ENCODE measurements around the gene DNAAF5. TPM values are rescaled to one million over a fixed set of nuclear protein-coding genes. Genes with fewer than 3 reads are reported as not detected.

DNAAF5 gene
- total RNA-seq, 2 donors from 2014 or later, result 10.7 to 13.7 TPM

DNA sequence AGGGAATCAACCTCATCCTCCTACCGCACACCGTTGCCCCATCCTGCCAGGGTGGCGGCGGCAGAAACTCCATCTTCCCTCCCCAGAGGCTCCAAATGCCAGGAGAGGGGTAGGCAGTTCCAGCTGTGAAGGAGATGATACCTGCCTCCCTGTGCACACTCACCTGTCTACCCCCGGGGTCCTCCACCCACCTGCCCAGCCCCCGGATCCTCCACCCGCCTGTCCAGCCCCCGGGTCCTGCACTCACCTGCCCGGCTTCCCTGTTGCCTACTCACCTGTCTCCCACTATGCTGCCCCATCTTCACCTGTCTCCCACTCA, 13.4 kb upstream of the DNAAF5 start:
- no peaks in the 10 kb centered on the region for H3K9me3 ChIP-seq (ENCODE audit: control insufficient read depth, low read length, poor library complexity, severe bottlenecking)
- peaks cover 13% of the 10 kb centered on the region for H3K36me3 Mint-ChIP-seq (ENCODE audit: low read depth)
- ATAC-seq (no peak), DNase-seq (no peak)
- H3K27me3 Mint-ChIP-seq, result peaks cover 17% of the 10 kb centered on the region
- H3K4me1 Mint-ChIP-seq, result peaks cover 19% of the 10 kb centered on the region
- H3K27ac Mint-ChIP-seq, result peak overlapping the region; percentile 27
- H3K4me3 Mint-ChIP-seq, result peak overlapping the region; percentile 84

DNA sequence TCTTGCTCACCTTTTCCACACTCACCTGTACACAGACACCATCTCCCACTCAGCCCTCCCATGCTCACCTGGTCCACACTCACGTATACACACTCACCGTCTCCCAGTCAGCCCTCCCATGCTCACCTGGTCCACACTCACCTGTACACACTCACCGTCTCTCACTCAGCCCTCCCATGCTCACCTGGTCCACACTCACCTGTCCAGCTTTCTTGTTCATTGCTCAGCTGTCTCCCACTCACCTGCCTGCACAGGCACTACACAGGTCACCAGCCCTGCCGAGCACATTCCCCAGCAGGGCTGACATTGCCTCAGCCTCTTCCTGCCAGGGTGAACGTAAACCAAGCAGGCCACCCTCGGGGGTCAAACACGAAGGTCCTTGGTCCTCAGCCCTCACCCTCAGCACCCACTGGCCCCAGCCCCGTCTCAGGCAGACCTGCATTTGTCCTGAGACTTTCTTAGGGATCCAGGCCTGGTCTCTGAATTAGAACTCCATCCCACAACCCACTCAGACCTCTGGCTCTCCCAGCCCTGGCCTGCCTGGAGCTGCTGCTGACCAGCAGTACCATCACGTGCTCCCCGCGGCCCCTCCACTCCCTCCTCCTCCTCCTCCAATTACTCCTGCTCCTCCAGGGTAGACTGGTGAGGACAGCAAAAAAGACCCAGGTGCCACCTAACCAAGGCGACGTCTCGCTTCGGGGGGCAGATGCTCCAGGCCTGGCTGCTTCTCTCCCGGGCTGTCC, 12.8 kb upstream of the DNAAF5 start:
- ATAC-seq (no peak), DNase-seq (no peak)
- Mint-ChIP-seq H3K27me3 (peaks cover 17% of the 10 kb centered on the region), H3K4me1 (peaks cover 22% of the 10 kb centered on the region), H3K4me3 (peak overlapping the region; percentile 84), H3K27ac (peak overlapping the region; percentile 27), H3K36me3 (ENCODE audit: low read depth) (peaks cover 13% of the 10 kb centered on the region)
- no peaks in the 10 kb centered on the region for H3K9me3 ChIP-seq (ENCODE audit: control insufficient read depth, low read length, poor library complexity, severe bottlenecking)

DNA sequence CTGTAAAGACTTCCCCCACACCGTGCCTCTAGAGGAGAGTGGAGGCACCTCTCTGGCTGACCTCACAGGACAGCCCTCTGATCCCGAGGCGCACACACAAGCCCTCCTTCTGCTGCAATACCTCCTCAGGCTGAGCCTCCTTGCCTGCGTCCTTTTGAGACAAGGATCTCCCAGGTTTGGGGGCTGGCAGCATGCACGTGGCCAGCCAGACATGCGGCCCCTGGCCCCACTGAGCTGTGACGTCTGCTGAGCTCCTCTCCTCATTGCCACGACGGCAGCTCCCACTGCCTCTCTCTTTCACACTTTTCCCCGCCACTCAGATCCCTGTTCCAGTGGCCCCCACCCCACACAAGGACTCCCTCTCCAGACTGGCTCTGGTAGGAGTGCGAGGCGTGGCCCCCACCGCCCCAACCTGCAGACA, 12.2 kb upstream of the DNAAF5 start:
- peaks cover 13% of the 10 kb centered on the region for H3K36me3 Mint-ChIP-seq (ENCODE audit: low read depth)
- H3K4me1 Mint-ChIP-seq, result peaks cover 22% of the 10 kb centered on the region
- no peaks in the 10 kb centered on the region for H3K9me3 ChIP-seq (ENCODE audit: control insufficient read depth, low read length, poor library complexity, severe bottlenecking)
- ATAC-seq (no peak), DNase-seq (no peak)
- peak overlapping the region; percentile 84 for H3K4me3 Mint-ChIP-seq
- peaks cover 17% of the 10 kb centered on the region for H3K27me3 Mint-ChIP-seq
- H3K27ac Mint-ChIP-seq, result no peak overlapping the region

DNA sequence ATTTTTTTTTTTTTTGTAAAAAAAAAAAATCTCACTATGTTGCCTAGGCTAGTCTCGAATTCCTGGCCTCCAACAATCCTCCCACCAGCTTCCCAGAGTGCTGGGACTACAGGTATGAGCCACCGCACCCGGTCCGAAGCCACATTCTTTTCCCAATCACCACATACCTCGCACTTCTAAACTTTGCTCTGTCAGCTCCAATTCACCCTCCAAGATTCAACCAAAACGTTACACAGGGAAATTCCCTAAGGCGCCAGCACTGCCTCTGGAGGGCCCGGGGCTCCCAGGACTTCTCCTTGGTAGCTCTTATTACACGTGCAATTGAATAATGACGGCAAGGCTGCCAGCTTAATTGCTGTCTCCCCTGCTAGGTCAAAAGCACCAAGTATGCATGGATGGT, 10.3 kb upstream of the DNAAF5 start:
- peaks cover 17% of the 10 kb centered on the region for H3K27me3 Mint-ChIP-seq
- H3K27ac Mint-ChIP-seq, result peak overlapping the region; percentile 46
- DNase-seq, result no peak
- H3K4me1 Mint-ChIP-seq, result peaks cover 22% of the 10 kb centered on the region
- ATAC-seq, result no peak
- peaks cover 10% of the 10 kb centered on the region for H3K36me3 Mint-ChIP-seq (ENCODE audit: low read depth)
- no peaks in the 10 kb centered on the region for H3K9me3 ChIP-seq (ENCODE audit: control insufficient read depth, low read length, poor library complexity, severe bottlenecking)
- H3K4me3 Mint-ChIP-seq, result no peak overlapping the region

DNA sequence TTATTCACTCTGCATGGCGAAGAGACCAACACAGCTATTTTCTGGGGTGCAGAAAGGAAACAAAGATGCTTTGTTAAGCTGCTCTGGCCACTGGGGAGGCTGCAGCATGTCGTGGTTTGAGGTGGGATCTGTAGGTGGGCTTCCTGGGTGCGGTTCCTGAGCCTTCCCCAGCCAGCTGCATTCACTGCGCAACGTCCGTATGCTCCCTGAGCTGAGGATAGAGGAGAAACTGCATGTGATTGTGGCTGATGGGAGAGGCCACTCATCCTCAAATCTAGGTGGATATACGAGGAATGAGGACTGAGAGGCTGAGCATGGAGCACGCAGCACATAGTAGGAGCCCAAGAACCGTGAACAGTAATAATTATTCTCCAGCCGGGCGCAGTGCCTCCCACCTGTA, 9.9 kb upstream of the DNAAF5 start:
- H3K27me3 Mint-ChIP-seq, result peaks cover 17% of the 10 kb centered on the region
- DNase-seq, result no peak
- peaks cover 22% of the 10 kb centered on the region for H3K4me1 Mint-ChIP-seq

DNA sequence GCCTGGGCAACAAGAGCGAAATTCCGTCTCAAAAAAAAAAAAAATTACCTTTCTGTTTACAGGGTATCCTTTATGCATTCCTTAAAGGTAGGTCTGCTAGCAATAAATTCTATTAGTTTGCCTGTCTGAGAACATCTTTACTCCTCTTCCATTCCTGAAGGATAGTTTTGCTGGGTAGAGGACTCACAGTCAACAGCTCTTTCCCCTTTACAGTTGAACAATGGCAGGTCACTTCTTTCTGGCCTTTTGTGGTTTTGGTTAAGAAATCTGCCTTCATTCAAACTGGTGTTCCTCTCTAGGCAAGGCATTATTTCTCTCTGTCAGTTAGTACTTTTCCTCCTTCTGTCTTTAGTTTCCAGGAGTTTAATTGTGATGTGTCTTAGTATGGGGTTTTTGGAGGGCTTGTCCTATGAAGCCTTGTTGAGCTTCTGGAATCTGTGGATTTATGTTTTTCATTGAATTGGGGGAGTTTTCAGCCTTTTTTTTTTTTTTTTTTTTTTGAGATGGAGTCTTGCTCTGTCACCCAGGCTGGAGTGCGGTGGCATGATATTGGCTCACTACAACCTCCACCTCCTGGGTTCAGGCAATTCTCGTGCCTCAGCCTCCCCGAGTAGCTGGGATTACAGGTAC, 4.8 kb upstream of the DNAAF5 start:
- no peak for ATAC-seq
- H3K36me3 Mint-ChIP-seq (ENCODE audit: low read depth), result no peaks in the 10 kb centered on the region
- no peak overlapping the region for H3K4me3 Mint-ChIP-seq
- no peaks in the 10 kb centered on the region for H3K27me3 Mint-ChIP-seq
- no peaks in the 10 kb centered on the region for H3K9me3 ChIP-seq (ENCODE audit: control insufficient read depth, low read length, poor library complexity, severe bottlenecking)
- H3K27ac Mint-ChIP-seq, result no peak overlapping the region
- no peak for DNase-seq
- peaks cover 5% of the 10 kb centered on the region for H3K4me1 Mint-ChIP-seq

More for the DNA sequence above, 9.9 kb upstream of the DNAAF5 start:
- ATAC-seq, result no peak
- peak overlapping the region; percentile 46 for H3K27ac Mint-ChIP-seq
- H3K9me3 ChIP-seq (ENCODE audit: control insufficient read depth, low read length, poor library complexity, severe bottlenecking), result no peaks in the 10 kb centered on the region
- H3K4me3 Mint-ChIP-seq, result no peak overlapping the region
- H3K36me3 Mint-ChIP-seq (ENCODE audit: low read depth), result peaks cover 10% of the 10 kb centered on the region

DNA sequence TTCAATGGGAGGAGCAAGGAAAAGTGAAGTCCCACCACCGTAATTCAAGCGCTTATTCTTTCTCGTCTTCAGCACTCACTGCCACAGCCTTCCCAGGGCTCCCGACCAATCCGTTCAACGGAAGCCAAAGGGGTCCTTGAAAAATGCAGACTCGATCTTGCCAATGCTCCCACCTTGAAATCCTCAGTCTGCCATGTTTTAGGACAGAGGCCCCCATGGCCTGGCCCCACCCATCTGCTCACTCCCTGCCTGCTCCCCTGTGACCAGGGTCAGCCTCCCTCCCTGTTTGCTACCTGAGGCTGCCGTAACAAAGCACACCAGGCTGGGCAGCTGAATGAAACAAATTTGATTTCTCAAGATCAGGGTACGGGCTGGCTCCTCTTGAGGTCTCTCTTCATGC, 3.0 kb upstream of the DNAAF5 start:
- no peaks in the 10 kb centered on the region for H3K9me3 ChIP-seq (ENCODE audit: control insufficient read depth, low read length, poor library complexity, severe bottlenecking)
- no peak overlapping the region for H3K4me3 Mint-ChIP-seq
- no peaks in the 10 kb centered on the region for H3K36me3 Mint-ChIP-seq (ENCODE audit: low read depth)
- ATAC-seq (no peak), DNase-seq (no peak)
- no peak overlapping the region for H3K27ac Mint-ChIP-seq
- no peaks in the 10 kb centered on the region for H3K27me3 Mint-ChIP-seq
- peaks cover 7% of the 10 kb centered on the region for H3K4me1 Mint-ChIP-seq

DNA sequence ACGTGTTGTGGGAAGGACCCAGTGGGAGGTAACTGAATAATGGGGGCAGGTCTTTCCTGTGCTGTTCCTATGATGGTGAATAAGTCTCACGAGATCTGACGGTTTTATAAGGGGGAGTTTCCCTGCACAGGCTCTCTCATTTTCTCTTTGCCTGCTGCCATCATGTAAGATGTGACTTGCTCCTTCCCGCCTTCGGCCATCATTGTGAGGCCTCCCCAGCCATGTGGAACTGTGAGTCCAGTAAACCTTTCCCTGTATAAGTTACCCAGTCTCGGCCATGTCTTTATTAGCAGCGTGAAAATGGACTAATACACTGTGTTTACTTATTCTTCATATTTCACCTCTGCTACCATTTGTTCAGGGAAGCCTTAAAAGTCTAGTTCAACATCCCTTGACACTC, 2.2 kb upstream of the DNAAF5 start:
- no peaks in the 10 kb centered on the region for H3K27me3 Mint-ChIP-seq
- no peak for ATAC-seq
- H3K27ac Mint-ChIP-seq, result no peak overlapping the region
- H3K4me1 Mint-ChIP-seq, result peaks cover 6% of the 10 kb centered on the region
- H3K9me3 ChIP-seq (ENCODE audit: control insufficient read depth, low read length, poor library complexity, severe bottlenecking), result no peaks in the 10 kb centered on the region
- no peak for DNase-seq
- H3K36me3 Mint-ChIP-seq (ENCODE audit: low read depth), result no peaks in the 10 kb centered on the region
- no peak overlapping the region for H3K4me3 Mint-ChIP-seq

DNA sequence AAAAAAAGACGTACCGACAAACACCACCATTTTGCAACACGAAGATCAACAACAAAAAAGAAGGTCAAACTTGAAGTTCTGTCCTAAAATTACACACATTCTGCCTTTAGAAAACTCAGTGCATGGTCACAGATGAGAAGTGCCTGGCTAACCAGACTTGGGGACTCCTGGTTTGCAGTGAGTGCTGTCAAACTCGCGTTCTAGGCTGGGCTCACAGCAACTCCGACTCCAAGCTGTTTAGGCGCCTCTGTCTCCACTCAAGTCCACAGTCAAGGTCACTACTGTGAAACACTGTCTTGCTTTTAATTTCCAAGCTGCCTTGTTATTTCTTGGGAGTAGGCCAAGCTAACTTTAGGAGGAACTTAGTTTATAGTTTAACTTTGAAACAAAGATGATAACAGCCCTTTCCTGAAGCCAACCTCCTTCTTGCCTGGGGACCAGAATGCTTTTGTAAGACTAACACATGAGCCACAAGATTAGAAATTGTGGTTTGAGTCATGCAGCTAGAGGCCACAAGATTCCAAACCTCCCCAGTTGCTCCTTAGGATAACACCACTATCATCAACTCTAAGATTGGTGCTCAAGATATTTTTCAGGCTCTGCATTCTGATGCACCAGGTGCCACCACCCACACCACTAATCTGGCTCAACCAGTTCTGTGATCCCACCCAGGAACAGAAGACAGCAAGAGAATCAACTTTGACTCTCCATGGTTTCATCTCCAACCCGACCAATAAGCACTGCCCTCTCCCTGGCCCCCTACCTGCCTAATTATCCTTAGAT, 1.1 kb upstream of the DNAAF5 start:
- no peak for ATAC-seq
- H3K9me3 ChIP-seq (ENCODE audit: control insufficient read depth, low read length, poor library complexity, severe bottlenecking), result no peaks in the 10 kb centered on the region
- Mint-ChIP-seq H3K36me3 (ENCODE audit: low read depth) (no peaks in the 10 kb centered on the region), H3K27ac (no peak overlapping the region), H3K4me3 (peak overlapping the region; percentile 79), H3K4me1 (peaks cover 6% of the 10 kb centered on the region), H3K27me3 (no peaks in the 10 kb centered on the region)
- DNase-seq, result no peak

DNA sequence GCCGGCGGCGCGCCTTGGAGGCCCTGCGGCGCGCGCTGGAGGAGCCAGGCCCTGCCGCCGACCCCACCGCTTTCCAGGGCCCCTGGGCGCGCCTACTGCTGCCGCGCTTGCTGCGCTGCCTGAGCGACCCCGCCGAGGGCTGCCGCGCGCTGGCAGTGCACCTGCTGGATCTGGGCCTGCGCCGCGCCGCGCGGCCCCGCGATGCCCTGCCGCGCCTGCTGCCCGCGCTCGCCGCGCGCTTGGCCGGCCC, 280 bp downstream of the DNAAF5 start:
- H3K4me1 Mint-ChIP-seq, result peaks cover 8% of the 10 kb centered on the region
- H3K9me3 ChIP-seq (ENCODE audit: control insufficient read depth, low read length, poor library complexity, severe bottlenecking), result no peaks in the 10 kb centered on the region
- H3K27me3 Mint-ChIP-seq, result no peaks in the 10 kb centered on the region
- DNase-seq, result no peak
- ATAC-seq, result peak; percentile 56
- H3K36me3 Mint-ChIP-seq (ENCODE audit: low read depth), result no peaks in the 10 kb centered on the region
- H3K4me3 Mint-ChIP-seq, result peak overlapping the region; percentile 79
- H3K27ac Mint-ChIP-seq, result no peak overlapping the region

DNA sequence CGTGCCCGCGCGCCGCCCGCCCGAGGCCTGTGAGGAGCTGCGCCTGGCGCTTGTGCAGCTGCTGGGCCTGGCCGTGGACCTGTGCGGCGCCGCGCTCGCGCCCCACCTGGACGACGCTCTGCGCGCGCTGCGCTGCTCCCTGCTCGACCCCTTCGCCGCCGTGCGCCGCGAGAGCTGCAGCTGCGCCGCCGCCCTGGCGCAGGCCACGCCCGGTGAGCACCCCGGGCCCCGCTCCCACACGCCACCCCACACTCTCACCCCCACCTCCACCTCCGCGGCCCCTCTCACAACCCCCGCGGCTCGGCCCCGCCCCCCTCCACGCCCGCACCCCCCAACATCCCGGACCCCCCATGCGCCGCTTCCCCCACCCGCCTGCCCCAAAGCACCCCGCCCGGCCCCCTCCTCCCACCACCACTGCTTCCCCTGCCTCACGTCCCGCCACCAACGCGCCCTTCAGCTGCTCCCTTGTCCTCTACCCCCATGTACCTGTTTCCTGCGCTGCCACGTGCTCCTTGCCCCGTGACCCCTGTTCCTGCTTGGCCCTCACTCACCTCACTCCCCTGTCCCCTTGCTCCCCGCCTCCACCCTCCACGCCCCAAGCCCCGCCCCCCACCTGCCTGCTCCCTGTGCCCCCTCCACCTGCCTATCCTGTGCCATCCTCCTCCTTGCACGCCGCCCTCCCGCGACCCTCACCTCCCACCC, 756 bp downstream of the DNAAF5 start, which contains the start of gene PRKAR1B:
Gene PRKAR1B (minus strand): TSS at position 178 of the 702 bp plus-strand sequence. CDS start 15,776 bp downstream, outside the sequence.
- ATAC-seq, result peak; percentile 56
- no peak for DNase-seq
- H3K4me3 Mint-ChIP-seq, result peak within 1 kb of the TSS; percentile 90
- H3K4me1 Mint-ChIP-seq, result peaks cover 8% of the 10 kb centered on the region
- H3K9me3 ChIP-seq (ENCODE audit: control insufficient read depth, low read length, poor library complexity, severe bottlenecking), result no peaks in the 10 kb centered on the region
- H3K27me3 Mint-ChIP-seq, result no peaks in the 10 kb centered on the region
- H3K27ac Mint-ChIP-seq, result peak within 1 kb of the TSS; percentile 11
- no peaks in the 10 kb centered on the region for H3K36me3 Mint-ChIP-seq (ENCODE audit: low read depth)

DNA sequence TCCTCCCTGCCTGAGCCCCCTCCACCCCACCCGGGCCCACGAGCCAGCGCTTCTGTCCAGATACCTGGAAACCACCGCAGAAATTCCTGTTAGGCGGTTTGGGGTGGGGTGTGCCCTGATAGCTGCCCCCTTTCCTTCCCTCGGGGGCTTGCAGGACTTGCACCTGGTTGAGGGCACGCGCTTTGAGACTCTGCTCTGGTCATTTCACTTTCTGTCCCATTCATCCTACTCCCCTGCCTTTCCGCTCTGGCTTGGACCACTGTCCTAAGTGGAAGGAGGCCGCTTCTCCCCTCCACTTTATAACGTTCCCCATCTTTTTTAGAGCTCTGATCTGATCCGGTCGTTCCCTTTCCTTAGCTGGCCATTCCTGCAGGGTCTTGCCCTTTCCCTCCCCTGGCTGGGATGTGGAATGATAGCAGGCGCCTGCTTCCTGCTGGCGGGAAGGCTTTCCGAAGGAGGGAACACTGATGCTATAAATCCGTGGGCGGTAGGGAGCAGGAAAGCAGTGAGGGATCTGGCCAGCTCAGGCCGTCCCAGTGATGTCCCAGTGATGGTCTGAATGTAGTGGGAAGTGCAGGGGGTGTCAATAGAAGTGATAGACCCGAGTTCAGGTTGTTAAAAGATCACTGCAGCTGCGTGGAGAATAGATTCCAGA, 1.4 kb downstream of the DNAAF5 start:
- Mint-ChIP-seq H3K4me1 (peaks cover 8% of the 10 kb centered on the region), H3K27ac (peak overlapping the region; percentile 11), H3K36me3 (ENCODE audit: low read depth) (no peaks in the 10 kb centered on the region), H3K27me3 (no peaks in the 10 kb centered on the region), H3K4me3 (peak overlapping the region; percentile 90)
- DNase-seq (no peak), ATAC-seq (no peak)
- H3K9me3 ChIP-seq (ENCODE audit: control insufficient read depth, low read length, poor library complexity, severe bottlenecking), result no peaks in the 10 kb centered on the region

DNA sequence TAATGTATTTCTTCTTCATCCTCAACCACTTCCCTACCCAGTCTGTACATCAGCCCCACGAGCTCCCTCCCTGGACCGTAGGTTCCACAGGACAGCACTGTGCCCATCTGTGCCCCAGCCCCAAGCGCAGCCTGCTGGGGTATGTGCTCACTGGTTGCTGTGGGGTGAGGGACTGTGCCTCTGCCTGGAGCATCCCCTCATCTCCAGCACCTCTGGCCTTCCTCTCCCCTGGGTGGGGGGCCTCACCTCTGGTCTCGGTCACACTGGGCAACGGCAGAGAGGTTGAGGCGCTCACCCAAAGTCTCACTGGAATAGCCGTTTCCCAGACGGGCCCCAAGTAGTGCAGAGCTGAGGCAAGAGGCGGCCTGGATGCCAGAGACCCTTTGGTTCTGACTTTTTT, 2.1 kb downstream of the DNAAF5 start:
- DNase-seq, result no peak
- peak overlapping the region; percentile 90 for H3K4me3 Mint-ChIP-seq
- H3K9me3 ChIP-seq (ENCODE audit: control insufficient read depth, low read length, poor library complexity, severe bottlenecking), result no peaks in the 10 kb centered on the region
- ATAC-seq, result no peak
- no peaks in the 10 kb centered on the region for H3K36me3 Mint-ChIP-seq (ENCODE audit: low read depth)
- H3K27me3 Mint-ChIP-seq, result no peaks in the 10 kb centered on the region
- H3K27ac Mint-ChIP-seq, result peak overlapping the region; percentile 43
- H3K4me1 Mint-ChIP-seq, result peaks cover 8% of the 10 kb centered on the region

All from T-helper 17 cell (primary cell).